Testis (tissue), 3 donors: ENCODE data around the gene MAST4. TPM values are rescaled to one million over a fixed set of nuclear protein-coding genes. Genes with fewer than 3 reads are reported as not detected.

Experiments used
- DNase-seq: peaks from one replicate; pipeline ENCODE4 v3.0.0-alpha.2; 2019
- H3K27ac ChIP-seq, 2 donors: fragments of 200-600 bp; sonication (generic); one replicate each; pipeline ENCODE4 v1.5.1; 2019
- H3K27me3 ChIP-seq: fragments of 200-600 bp; sonication (generic); one replicate; pipeline ENCODE4 v1.5.1; 2019
- H3K36me3 ChIP-seq: fragments of 200-600 bp; sonication (generic); one replicate; pipeline ENCODE4 v1.5.1; 2017; ENCODE audit warnings: low read depth; ENCODE audit errors: missing control alignments
- H3K4me1 ChIP-seq: fragments of 200-600 bp; sonication (generic); one replicate; pipeline ENCODE4 v1.5.1; 2019
- H3K4me3 ChIP-seq, 2 donors: fragments of 200-600 bp; sonication (generic); one replicate each; pipeline ENCODE4 v1.5.1; 2017 to 2019
- H3K9me3 ChIP-seq: fragments of 200-600 bp; sonication (generic); one replicate; pipeline ENCODE4 v1.5.1; 2017
- CTCF ChIP-seq, 3 experiments: fragments of 450-650 bp in 2 of 3; fragments of 200-600 bp in 1 of 3; sonication (generic) in 1 of 3; IDR thresholded peaks; one replicate each; pipeline ENCODE4 v1.5.1; 2016 to 2019; ENCODE audit warnings: antibody characterized with exemption in 3 of 3, mild to moderate bottlenecking in 2 of 3, moderate library complexity in 1 of 3
- POLR2A ChIP-seq: fragments of 450-650 bp; IDR thresholded peaks from one replicate; pipeline ENCODE4 v1.6.1; 2017; ENCODE audit warnings: antibody characterized with exemption, mild to moderate bottlenecking, moderate library complexity
- WGBS, 2 donors: methylation state at CpG; one replicate each; pipeline ENCODE4 v1.1.5; 2018; 5-methylcytosine and 5-hydroxymethylcytosine counted together
- intact Hi-C: fragments of 100-400 bp; cut with DNase I; formaldehyde crosslinking; loops from one replicate; pipeline ENCODE4 v1.15.1; 2023; ENCODE audit warnings: low total_unique reads
- polyA plus RNA-seq: library from polyadenylated mRNA; stranded (reverse); fragments of 350-450 nt; fragmentation: Illumina TruSeq; extraction: RNeasy Lipid Tissue Mini Kit (QIAGEN cat#74804); gene quantifications from one replicate; pipeline ENCODE4 v1.2.3, GENCODE V29; 2014; ENCODE audit warnings: low read depth, low replicate concordance; ENCODE audit not compliant: insufficient read depth
- total RNA-seq, 2 donors: library from RNA; depleted of rRNA; stranded (reverse); fragments of >200 nt; gene quantifications; one replicate each; pipeline ENCODE4 v1.2.3, GENCODE V29; 2016

Gene MAST4
- total and polyA plus RNA-seq, 3 donors from 2014 or later, result 27.2 to 56.4 (median 51.4) TPM

- intact Hi-C loops, result no loop called here
Observed at GRCh38 chr5:66991746-66992145, 395.6 kb downstream of the MAST4 start.

GRCh38 chr5:66992547-66992946 lies 396.4 kb downstream of the MAST4 start:
- H3K36me3 ChIP-seq, result no peaks in the 10 kb centered on the region
- intact Hi-C loops, result no loop called here
- no peaks in the 10 kb centered on the region for H3K27me3 ChIP-seq
- H3K9me3 ChIP-seq, result no peaks in the 10 kb centered on the region
- 76 to 78% methylated on average over 4 of the region's 4 CpGs for WGBS, 2 donors
- TF ChIP-seq CTCF (IDR thresholded peaks at IDR 0.05) (no peak), POLR2A (no peak)
- H3K4me3 ChIP-seq, result no peak overlapping the region
- DNase-seq, result no peak
- no peaks in the 10 kb centered on the region for H3K4me1 ChIP-seq
- no peak overlapping the region for H3K27ac ChIP-seq

More at GRCh38 chr5:66991746-66992145, 395.6 kb downstream of the MAST4 start:
- Histone ChIP-seq H3K27ac (no peak overlapping the region), H3K4me3 (no peak overlapping the region), H3K27me3 (no peaks in the 10 kb centered on the region), H3K36me3 (no peaks in the 10 kb centered on the region), H3K9me3 (no peaks in the 10 kb centered on the region), H3K4me1 (no peaks in the 10 kb centered on the region)
- no peak for DNase-seq
- no peak for TF ChIP-seq POLR2A
- TF ChIP-seq CTCF (IDR thresholded peaks at IDR 0.05), result no peak
- WGBS, 2 donors, result 23 to 51% methylated on average over 2 of the region's 2 CpGs

- H3K4me3 ChIP-seq, result no peak overlapping the region
- intact Hi-C loops, result no loop called here
- no peaks in the 10 kb centered on the region for H3K27me3 ChIP-seq
- TF ChIP-seq CTCF (IDR thresholded peaks at IDR 0.05) (no peak), POLR2A (no peak)
- no peaks in the 10 kb centered on the region for H3K9me3 ChIP-seq
- H3K4me1 ChIP-seq, result no peaks in the 10 kb centered on the region
- no peak for DNase-seq
- no peak overlapping the region for H3K27ac ChIP-seq
- no peaks in the 10 kb centered on the region for H3K36me3 ChIP-seq
Observed at GRCh38 chr5:66993448-66993847, 397.3 kb downstream of the MAST4 start.

- H3K9me3 ChIP-seq, result no peaks in the 10 kb centered on the region
- H3K27ac ChIP-seq, result no peak overlapping the region
- H3K4me3 ChIP-seq, result no peak overlapping the region
- no peak for DNase-seq
- no peaks in the 10 kb centered on the region for H3K4me1 ChIP-seq
- no peak for TF ChIP-seq CTCF (IDR thresholded peaks at IDR 0.05)
- TF ChIP-seq POLR2A, result no peak
- 74 to 89% methylated on average over 4 of the region's 4 CpGs for WGBS, 2 donors
- H3K36me3 ChIP-seq, result no peaks in the 10 kb centered on the region
- intact Hi-C loops, result no loop called here
- H3K27me3 ChIP-seq, result no peaks in the 10 kb centered on the region
Observed at GRCh38 chr5:66993882-66994281, 397.7 kb downstream of the MAST4 start.

GRCh38 chr5:66994790-66995189 lies 398.6 kb downstream of the MAST4 start:
- no peaks in the 10 kb centered on the region for H3K36me3 ChIP-seq
- H3K4me3 ChIP-seq, result no peak overlapping the region
- H3K27ac ChIP-seq, result no peak overlapping the region
- H3K9me3 ChIP-seq, result no peaks in the 10 kb centered on the region
- H3K27me3 ChIP-seq, result no peaks in the 10 kb centered on the region
- intact Hi-C loops, result no loop called here
- 94 to 96% methylated on average over 2 of the region's 2 CpGs for WGBS, 2 donors
- H3K4me1 ChIP-seq, result no peaks in the 10 kb centered on the region
- no peak for TF ChIP-seq POLR2A
- TF ChIP-seq CTCF (IDR thresholded peaks at IDR 0.05), result no peak
- DNase-seq, result no peak
